ENCODE data around the gene NLRC5.

GRCh38 chr16:57009643-57010170, 20.4 kb downstream of the NLRC5 start:
- no peak for TF ChIP-seq CTCF (IDR thresholded peaks at IDR 0.05)
- TF ChIP-seq POLR2AphosphoS5 (IDR thresholded peaks at IDR 0.05) = no peak
- no peak for TF ChIP-seq EP300 (IDR thresholded peaks at IDR 0.05)
- no peak for TF ChIP-seq POLR2A (IDR thresholded peaks at IDR 0.05)
